Mucosa of descending colon (tissue), 3 donors: ENCODE measurements around the gene SYNDIG1. TPM values are rescaled to one million over a fixed set of nuclear protein-coding genes. Genes with fewer than 3 reads are reported as not detected.
A peak's percentile ranks its signal among the peaks of the same experiment; 100 is the strongest.

Experiments used
- ATAC-seq: fragments of 200-7000 bp; cut with Tn5 transposase; one replicate; pipeline ENCODE4 v1.9.1; 2020; ENCODE audit warnings: mild to moderate bottlenecking, moderate library complexity
- DNase-seq, 3 donors: peaks; one replicate each; pipeline ENCODE4 v3.0.0-alpha.2; 2020
- H3K36me3 ChIP-seq: fragments of 200-600 bp; one replicate; pipeline ENCODE4 v1.8.0; 2021; ENCODE audit warnings: low read depth, mild to moderate bottlenecking
- H3K4me1 ChIP-seq: fragments of 200-600 bp; one replicate; pipeline ENCODE4 v1.8.0; 2021; ENCODE audit warnings: low read depth, mild to moderate bottlenecking
- H3K4me3 ChIP-seq: fragments of 200-600 bp; one replicate; pipeline ENCODE4 v1.8.0; 2021; ENCODE audit warnings: mild to moderate bottlenecking
- H3K9me3 ChIP-seq: fragments of 200-600 bp; one replicate; pipeline ENCODE4 v1.8.0; 2021; ENCODE audit warnings: mild to moderate bottlenecking
- CTCF ChIP-seq: fragments of 200-600 bp; IDR thresholded peaks from one replicate; pipeline ENCODE4 v1.8.0; 2022; ENCODE audit warnings: antibody characterized with exemption, mild to moderate bottlenecking
- intact Hi-C, 2 donors: fragments of 100-400 bp; cut with DNase I in 1 of 2; cut with micrococcal nuclease in 1 of 2; formaldehyde crosslinking; loops; one replicate each; pipeline versions ENCODE4 v1.11.0 to v1.11.1; 2022; cut with DNase I, micrococcal nuclease
- total RNA-seq, 3 donors: library from RNA; stranded (reverse); fragmentation: NEBNext Ultra II Directional in 2 of 3; extraction: Animal tissue kit (Norgen Biotek cat#: 25700) in 2 of 3; gene quantifications; one replicate each; pipeline versions ENCODE4 v1.2.1 to v1.2.4, GENCODE V29; 2021 to 2023
- donor health status: DM: no; HTN: no; CAD: no; lungs with moderate emphysema.
- donor health status: DM: no; HTN: no; CAD: no.
- donor health status: DM: no; HTN: yes; CAD: no.

Gene SYNDIG1
- total RNA-seq, 3 donors from 2014 or later: 0.12 to 0.46 (median 0.35) TPM

- Histone ChIP-seq H3K4me1 (peaks cover 3% of the 10 kb centered on the region), H3K9me3 (no peaks in the 10 kb centered on the region), H3K4me3 (no peak overlapping the region), H3K36me3 (no peaks in the 10 kb centered on the region)
- no peak for TF ChIP-seq CTCF
- ATAC-seq (no peak), DNase-seq (no peak)
- intact Hi-C loops: no loop called here
Observed at GRCh38 chr20:24443436-24443835, 26.0 kb upstream of the SYNDIG1 start.

- intact Hi-C loops: no loop called here
- Histone ChIP-seq H3K4me1 (peaks cover 3% of the 10 kb centered on the region), H3K36me3 (no peaks in the 10 kb centered on the region), H3K4me3 (no peak overlapping the region), H3K9me3 (no peaks in the 10 kb centered on the region)
- DNase-seq (no peak), ATAC-seq (no peak)
- no peak for TF ChIP-seq CTCF
Observed at GRCh38 chr20:24444526-24445190, 24.8 kb upstream of the SYNDIG1 start.

GRCh38 chr20:24445510-24446170 is 23.8 kb upstream of the SYNDIG1 start:
- no peak for DNase-seq
- H3K4me3 ChIP-seq: no peak overlapping the region
- no peaks in the 10 kb centered on the region for H3K9me3 ChIP-seq
- no peaks in the 10 kb centered on the region for H3K36me3 ChIP-seq
- intact Hi-C loops: no loop called here
- H3K4me1 ChIP-seq: no peaks in the 10 kb centered on the region
- no peak for ATAC-seq
- no peak for TF ChIP-seq CTCF

GRCh38 chr20:24446811-24447210 is 22.6 kb upstream of the SYNDIG1 start:
- H3K9me3 ChIP-seq: no peaks in the 10 kb centered on the region
- H3K36me3 ChIP-seq: no peaks in the 10 kb centered on the region
- no peak for TF ChIP-seq CTCF
- intact Hi-C loops: no loop called here
- H3K4me3 ChIP-seq: no peak overlapping the region
- ATAC-seq: no peak
- DNase-seq: no peak
- no peaks in the 10 kb centered on the region for H3K4me1 ChIP-seq

- TF ChIP-seq CTCF: no peak
- Histone ChIP-seq H3K9me3 (no peaks in the 10 kb centered on the region), H3K36me3 (no peaks in the 10 kb centered on the region), H3K4me1 (no peaks in the 10 kb centered on the region), H3K4me3 (no peak overlapping the region)
- ATAC-seq: peak; percentile 49
- no peak for DNase-seq
- intact Hi-C loops: no loop called here
Observed at GRCh38 chr20:24448170-24448569, 21.3 kb upstream of the SYNDIG1 start.
